Activated gamma-delta T cell treated with Interleukin-2 at 50 U/mL for 16 hours (primary cell): ENCODE data around the gene OMD.
"Not testable (repeated sequence)": the region's sequence is repeated elsewhere in the genome, so short reads cannot be mapped to it uniquely, and the experiment has no call there.

Source experiments
- DNase-seq: peaks from one replicate; pipeline ENCODE4 v3.0.0-alpha.2; 2020

The OMD gene

GRCh38 chr9:92424340-92424739 is at the start of gene OMD:
Gene OMD, minus strand, starts transcription at chr9:92424471. Its CDS starts 6,913 bp downstream, at chr9:92417558.
- no peak for DNase-seq

- DNase-seq = no peak
Measured at GRCh38 chr9:92468206-92468605, 43.9 kb upstream of the OMD start.

- DNase-seq = no peak
Measured at GRCh38 chr9:92467511-92467910, 43.2 kb upstream of the OMD start.

GRCh38 chr9:92467041-92467440 is 42.8 kb upstream of the OMD start:
- DNase-seq = no peak

- DNase-seq = no peak
Measured at GRCh38 chr9:92463984-92464383, 39.7 kb upstream of the OMD start.

GRCh38 chr9:92463387-92463786 is 39.1 kb upstream of the OMD start:
- no peak for DNase-seq

GRCh38 chr9:92457576-92457975 is 33.3 kb upstream of the OMD start:
- DNase-seq = no peak

- DNase-seq = no peak
Measured at GRCh38 chr9:92455217-92455616, 30.9 kb upstream of the OMD start.

GRCh38 chr9:92446536-92446935 is 22.3 kb upstream of the OMD start:
- no peak for DNase-seq

GRCh38 chr9:92444841-92445240 is 20.6 kb upstream of the OMD start:
- no peak for DNase-seq

GRCh38 chr9:92440751-92441046 is 16.4 kb upstream of the OMD start:
- no peak for DNase-seq

- DNase-seq = no peak
Measured at GRCh38 chr9:92439921-92440750, 15.9 kb upstream of the OMD start.

GRCh38 chr9:92438900-92439526 is 14.7 kb upstream of the OMD start:
- DNase-seq = no peak

- no peak for DNase-seq
Measured at GRCh38 chr9:92435263-92435662, 11.0 kb upstream of the OMD start.

- no peak for DNase-seq
Measured at GRCh38 chr9:92432972-92433548, 8.8 kb upstream of the OMD start.

- DNase-seq = no peak
Measured at GRCh38 chr9:92432350-92432749, 8.1 kb upstream of the OMD start.

- no peak for DNase-seq
Measured at GRCh38 chr9:92429836-92430235, 5.6 kb upstream of the OMD start.

- no peak for DNase-seq
Measured at GRCh38 chr9:92426501-92427145, 2.4 kb upstream of the OMD start.

GRCh38 chr9:92425474-92425873 is 1.2 kb upstream of the OMD start:
- no peak for DNase-seq

- no peak for DNase-seq
Measured at GRCh38 chr9:92423612-92424011, 659 bp downstream of the OMD start.

- DNase-seq = no peak
Measured at GRCh38 chr9:92422611-92423338, 1.5 kb downstream of the OMD start.

GRCh38 chr9:92414566-92414965 is 9.7 kb downstream of the OMD start:
- no peak for DNase-seq

GRCh38 chr9:92411157-92411556 is 13.1 kb downstream of the OMD start:
- DNase-seq = not testable (repeated sequence)
